Esophagus squamous epithelium (tissue), 4 donors: Measurements from ENCODE around the gene NRK.

Experiments used
- POLR2A ChIP-seq, 4 donors: fragments of 450-650 bp; IDR thresholded peaks; one replicate each; pipeline ENCODE4 v1.6.1; 2017; ENCODE audit warnings: antibody characterized with exemption in 4 of 4, mild to moderate bottlenecking in 4 of 4, moderate library complexity in 3 of 4
- TF ChIP-seq, protein P1 (sequence below), 6 experiments: fragments of 450-650 bp in 4 of 6; fragments of 200-600 bp in 2 of 6; sonication (generic) in 2 of 6; IDR thresholded peaks; one replicate each; pipeline ENCODE4 v1.5.1; 2016 to 2019; ENCODE audit warnings: antibody characterized with exemption in 6 of 6, mild to moderate bottlenecking in 4 of 6, moderate library complexity in 4 of 6

DNA sequence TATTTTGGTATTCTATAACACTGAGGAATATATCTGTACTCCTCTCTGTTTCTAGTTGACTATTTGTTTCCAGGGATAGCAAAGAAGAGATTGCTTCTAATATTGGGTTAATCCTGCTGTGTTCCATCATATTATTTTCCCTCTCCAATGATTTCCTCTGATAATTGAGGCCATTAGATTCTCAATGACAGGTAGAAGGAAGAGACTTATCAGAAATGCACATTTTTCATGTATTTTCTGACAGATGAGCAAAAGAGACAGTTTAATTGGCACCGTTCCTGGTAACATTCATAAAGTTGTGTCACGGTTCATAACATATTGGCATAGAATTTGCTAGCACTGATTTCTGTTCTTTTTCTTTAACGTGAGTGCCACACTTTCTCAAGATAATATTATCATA is 58.2 kb downstream of the NRK start:
- TF ChIP-seq, protein P1, sequence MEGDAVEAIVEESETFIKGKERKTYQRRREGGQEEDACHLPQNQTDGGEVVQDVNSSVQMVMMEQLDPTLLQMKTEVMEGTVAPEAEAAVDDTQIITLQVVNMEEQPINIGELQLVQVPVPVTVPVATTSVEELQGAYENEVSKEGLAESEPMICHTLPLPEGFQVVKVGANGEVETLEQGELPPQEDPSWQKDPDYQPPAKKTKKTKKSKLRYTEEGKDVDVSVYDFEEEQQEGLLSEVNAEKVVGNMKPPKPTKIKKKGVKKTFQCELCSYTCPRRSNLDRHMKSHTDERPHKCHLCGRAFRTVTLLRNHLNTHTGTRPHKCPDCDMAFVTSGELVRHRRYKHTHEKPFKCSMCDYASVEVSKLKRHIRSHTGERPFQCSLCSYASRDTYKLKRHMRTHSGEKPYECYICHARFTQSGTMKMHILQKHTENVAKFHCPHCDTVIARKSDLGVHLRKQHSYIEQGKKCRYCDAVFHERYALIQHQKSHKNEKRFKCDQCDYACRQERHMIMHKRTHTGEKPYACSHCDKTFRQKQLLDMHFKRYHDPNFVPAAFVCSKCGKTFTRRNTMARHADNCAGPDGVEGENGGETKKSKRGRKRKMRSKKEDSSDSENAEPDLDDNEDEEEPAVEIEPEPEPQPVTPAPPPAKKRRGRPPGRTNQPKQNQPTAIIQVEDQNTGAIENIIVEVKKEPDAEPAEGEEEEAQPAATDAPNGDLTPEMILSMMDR (IDR thresholded peaks at IDR 0.05): no peak
- no peak for TF ChIP-seq POLR2A (IDR thresholded peaks at IDR 0.05)
